Cardiac fibroblast (primary cell): ENCODE data around the gene ADAMTS17.

ENCODE experiments used
- DNase-seq, 2 donors: peaks; one replicate each; pipeline versions ENCODE4 v3.0.0 to v3.0.0-alpha.2; 2010; ENCODE audit warnings: low read depth in 2 of 2
- H3K4me3 ChIP-seq, 2 donors: replicated peaks in 1 of 2; 1 replicate in 1 of 2; 2 replicates in 1 of 2; pipeline ENCODE4 v1.5.1; 2011; ENCODE audit warnings: low read depth in 2 of 2, low read length in 2 of 2, mild to moderate bottlenecking in 2 of 2, moderate library complexity in 1 of 2
- CTCF ChIP-seq: IDR thresholded peaks from one replicate; pipeline ENCODE4 v1.5.1; 2011; ENCODE audit warnings: low read depth, mild to moderate bottlenecking, low read length, inconsistent platforms

The ADAMTS17 gene

DNA sequence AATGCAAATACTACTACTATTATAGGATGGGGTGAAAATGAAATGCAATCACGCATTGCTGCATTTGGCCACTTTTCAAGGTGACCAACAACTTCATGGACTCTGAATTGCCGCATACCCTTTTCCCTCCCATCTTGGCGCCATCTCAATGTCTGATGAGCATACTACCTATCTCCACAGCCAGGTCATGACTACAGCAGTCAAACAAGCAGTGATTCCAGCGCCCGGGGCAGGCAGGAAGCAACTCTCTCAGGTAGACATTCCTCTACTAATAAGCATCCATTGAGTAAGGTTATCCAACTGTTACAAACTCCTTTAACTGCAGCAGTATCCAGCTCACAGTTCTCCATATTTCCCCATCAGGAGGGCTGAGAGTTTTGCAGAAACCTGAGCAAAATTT is 155.4 kb downstream of the ADAMTS17 start:
- H3K4me3 ChIP-seq: no peak overlapping the region
- TF ChIP-seq CTCF: no peak
- no peak for DNase-seq

- TF ChIP-seq CTCF: no peak
- H3K4me3 ChIP-seq: no peak overlapping the region
- no peak for DNase-seq
Measured at GRCh38 chr15:100183921-100184495, 157.8 kb downstream of the ADAMTS17 start.

DNA sequence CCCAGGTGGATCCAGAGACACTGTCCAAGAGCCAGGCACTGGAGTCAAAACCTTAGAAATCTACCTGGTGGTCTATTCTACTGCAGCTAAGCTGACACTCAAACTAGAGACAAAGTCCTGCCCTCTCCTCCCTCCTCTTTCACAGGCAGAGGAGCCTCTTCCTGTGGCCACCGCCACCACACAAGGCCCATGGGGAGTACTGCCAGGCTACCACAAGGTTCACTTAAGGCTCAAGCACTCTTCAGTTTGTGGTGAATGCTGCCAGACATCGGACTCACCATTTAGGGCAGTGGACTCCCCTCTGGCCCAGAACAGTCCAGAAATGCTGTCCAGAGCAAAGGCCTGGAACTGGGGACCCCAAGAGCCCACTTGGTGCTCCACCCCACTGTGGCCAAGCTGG is 160.9 kb downstream of the ADAMTS17 start:
- H3K4me3 ChIP-seq: no peak overlapping the region
- TF ChIP-seq CTCF: no peak
- DNase-seq: no peak

GRCh38 chr15:100175406-100176114 is 166.2 kb downstream of the ADAMTS17 start:
- no peak overlapping the region for H3K4me3 ChIP-seq
- no peak for DNase-seq
- TF ChIP-seq CTCF: no peak

- no peak overlapping the region for H3K4me3 ChIP-seq
- DNase-seq: no peak
- no peak for TF ChIP-seq CTCF
Measured at GRCh38 chr15:100174904-100175275, 166.9 kb downstream of the ADAMTS17 start.

- H3K4me3 ChIP-seq: no peak overlapping the region
- DNase-seq: no peak
- TF ChIP-seq CTCF: no peak
Measured at GRCh38 chr15:100174159-100174903, 167.4 kb downstream of the ADAMTS17 start.
